Left hindlimb (tissue), 1 donor: Measurements from ENCODE around the gene C22orf39.

ENCODE experiments used
- DNase-seq: peaks from one replicate; pipeline ENCODE4 v3.0.0-alpha.2; 2018

Gene C22orf39

GRCh38 chr22:19396934-19397733, 50.4 kb downstream of the C22orf39 start:
- DNase-seq, result no peak

GRCh38 chr22:19396561-19396933, 51.0 kb downstream of the C22orf39 start:
- DNase-seq, result no peak

GRCh38 chr22:19395276-19395675, 52.2 kb downstream of the C22orf39 start:
- DNase-seq, result no peak

- no peak for DNase-seq
Measured at GRCh38 chr22:19394274-19395050, 53.0 kb downstream of the C22orf39 start.

- DNase-seq, result no peak
Measured at GRCh38 chr22:19393704-19394103, 53.8 kb downstream of the C22orf39 start.
